IMR-90 (cell line): ENCODE data around the gene AUTS2. TPM values are rescaled to one million over a fixed set of nuclear protein-coding genes. Genes with fewer than 3 reads are reported as not detected.

Source experiments
- ATAC-seq: fragments of 200-7000 bp; cut with Tn5 transposase; 2 replicates; pipeline ENCODE4 v1.9.1; 2020; ENCODE audit warnings: low read depth, mild to moderate bottlenecking, moderate library complexity
- BruUV-seq: library from RNA; stranded (reverse); fragments of 400-500 nt; replicated peaks from 2 replicates; lab custom pipeline; 2021; lab: Mats Ljungman, UMichigan
- CTCF ChIA-PET: fragments of 300-600 bp; formaldehyde crosslinking; extraction: SDS; loops from one replicate; lab custom pipeline; 2021; ENCODE audit warnings: antibody characterized with exemption; lab: Yijun Ruan, JAX
- POLR2A ChIA-PET: fragments of 300-600 bp; sonication (Branson Sonifier 250); formaldehyde crosslinking; loops from one replicate; lab custom pipeline; 2022; ENCODE audit warnings: antibody characterized with exemption; ENCODE audit not compliant: unreplicated experiment; lab: Charles Lee
- DNase-seq: peaks from one replicate; pipeline ENCODE4 v3.0.0; 2013
- H2AFZ ChIP-seq: replicated peaks from 2 replicates; pipeline ENCODE3; 2013; ENCODE audit warnings: low read length, mild to moderate bottlenecking; ENCODE audit not compliant: poor library complexity
- H2AK5ac ChIP-seq: 2 replicates; pipeline ENCODE4 v1.6.1; 2013; ENCODE audit warnings: low read depth, low read length, inconsistent platforms
- H2AK9ac ChIP-seq: replicated peaks from 2 replicates; pipeline ENCODE3; 2013; ENCODE audit warnings: mild to moderate bottlenecking, low read depth, low read length, moderate library complexity; ENCODE audit not compliant: poor library complexity
- H2BK120ac ChIP-seq: 2 replicates; pipeline ENCODE4 v1.6.1; 2013; ENCODE audit warnings: low read depth, low read length, inconsistent platforms
- H2BK15ac ChIP-seq: 3 replicates; pipeline ENCODE4 v1.6.1; 2013; ENCODE audit warnings: low read depth, low read length, inconsistent platforms
- H2BK20ac ChIP-seq: 2 replicates; pipeline ENCODE4 v1.6.1; 2013; ENCODE audit warnings: low read depth, mild to moderate bottlenecking, inconsistent platforms, low read length, moderate library complexity
- H2BK5ac ChIP-seq: 2 replicates; pipeline ENCODE4 v1.6.1; 2013; ENCODE audit warnings: mild to moderate bottlenecking, low read depth, low read length, inconsistent platforms; ENCODE audit not compliant: poor library complexity, severe bottlenecking
- H3K14ac ChIP-seq: replicated peaks from 2 replicates; pipeline ENCODE4 v1.6.1; 2013; ENCODE audit warnings: low read depth, low read length, inconsistent platforms
- H3K18ac ChIP-seq: 2 replicates; pipeline ENCODE4 v1.6.1; 2013; ENCODE audit warnings: low read depth, low read length, control low read depth
- H3K23ac ChIP-seq: 2 replicates; pipeline ENCODE4 v1.6.1; 2013; ENCODE audit warnings: low read depth, low read length, inconsistent platforms
- H3K27ac ChIP-seq: 2 replicates; pipeline ENCODE4 v1.5.1; 2013; ENCODE audit warnings: mild to moderate bottlenecking, control low read depth, low read length; ENCODE audit not compliant: insufficient read depth
- H3K27me3 ChIP-seq: 2 replicates; pipeline ENCODE4 v1.6.1; 2013; ENCODE audit warnings: low read length; ENCODE audit not compliant: control insufficient read depth, insufficient read depth
- H3K36me3 ChIP-seq: 2 replicates; pipeline ENCODE4 v1.6.1; 2013; ENCODE audit warnings: low read length, mixed read lengths; ENCODE audit not compliant: control insufficient read depth, insufficient read depth
- H3K4ac ChIP-seq: 2 replicates; pipeline ENCODE4 v1.6.1; 2013; ENCODE audit warnings: low read depth, low read length, inconsistent platforms
- H3K4me1 ChIP-seq: 2 replicates; pipeline ENCODE4 v1.6.1; 2013; ENCODE audit warnings: low read length, mixed read lengths; ENCODE audit not compliant: control insufficient read depth, insufficient read depth
- H3K4me2 ChIP-seq: 2 replicates; pipeline ENCODE4 v1.6.1; 2013; ENCODE audit warnings: low read depth, mild to moderate bottlenecking, control low read depth, low read length, moderate library complexity
- H3K4me3 ChIP-seq: 2 replicates; pipeline ENCODE4 v1.5.1; 2013; ENCODE audit warnings: low read depth, mild to moderate bottlenecking, control low read depth, low read length, moderate library complexity; ENCODE audit not compliant: insufficient read depth
- H3K56ac ChIP-seq: 2 replicates; pipeline ENCODE4 v1.6.1; 2013; ENCODE audit warnings: low read length, inconsistent platforms; ENCODE audit not compliant: insufficient read depth; ENCODE audit errors: extremely low read depth
- H3K79me1 ChIP-seq, 2 experiments: 2 replicates each; pipeline ENCODE4 v1.6.1; 2013; ENCODE audit warnings: low read length in 2 of 2, inconsistent platforms in 1 of 2, low read depth in 1 of 2
- H3K9ac ChIP-seq: 2 replicates; pipeline ENCODE4 v1.6.1; 2013; ENCODE audit warnings: low read depth, low read length, control low read depth
- H3K9me1 ChIP-seq: 2 replicates; pipeline ENCODE4 v1.6.1; 2013; ENCODE audit warnings: low read length, inconsistent platforms; ENCODE audit not compliant: insufficient read depth
- H3K9me3 ChIP-seq: 2 replicates; pipeline ENCODE4 v1.6.1; 2013; ENCODE audit warnings: low read length; ENCODE audit not compliant: control insufficient read depth, insufficient read depth
- H4K20me1 ChIP-seq: 2 replicates; pipeline ENCODE4 v1.6.1; 2013; ENCODE audit warnings: low read length, inconsistent platforms; ENCODE audit not compliant: insufficient read depth
- H4K5ac ChIP-seq: 2 replicates; pipeline ENCODE4 v1.6.1; 2013; ENCODE audit warnings: mild to moderate bottlenecking, low read depth, low read length, control low read depth
- H4K8ac ChIP-seq, 2 experiments: 2 replicates each; pipeline ENCODE4 v1.6.1; 2013; ENCODE audit warnings: low read depth in 2 of 2, low read length in 2 of 2, control low read depth in 1 of 2, inconsistent platforms in 1 of 2
- H4K91ac ChIP-seq: 2 replicates; pipeline ENCODE4 v1.6.1; 2013; ENCODE audit warnings: low read depth, low read length, inconsistent platforms; ENCODE audit not compliant: insufficient read depth
- BHLHE40 ChIP-seq: fragments of 150-350 bp; IDR thresholded peaks from 2 replicates; pipeline ENCODE4 v1.6.1; 2016; ENCODE audit warnings: mild to moderate bottlenecking, low read depth, low read length
- CEBPB ChIP-seq: IDR thresholded peaks from 2 replicates; pipeline ENCODE4 v1.6.1; 2012; ENCODE audit warnings: low read depth, low read length, improper control_type of control experiment
- ELK1 ChIP-seq: fragments of 150-350 bp; IDR thresholded peaks from 2 replicates; pipeline ENCODE4 v1.6.1; 2016; ENCODE audit warnings: low read depth, mild to moderate bottlenecking, low read length, moderate library complexity, borderline replicate concordance
- MAFK ChIP-seq: IDR thresholded peaks from 2 replicates; pipeline ENCODE4 v1.6.1; 2012; ENCODE audit warnings: low read depth, low read length, improper control_type of control experiment
- MAZ ChIP-seq: IDR thresholded peaks from 2 replicates; pipeline ENCODE4 v1.6.1; 2012; ENCODE audit warnings: low read depth, mild to moderate bottlenecking, low read length, improper control_type of control experiment, moderate library complexity, borderline replicate concordance
- MXI1 ChIP-seq: IDR thresholded peaks from 2 replicates; pipeline ENCODE4 v1.6.1; 2012; ENCODE audit warnings: low read depth, mild to moderate bottlenecking, low read length, moderate library complexity, borderline replicate concordance
- POLR2A ChIP-seq: IDR thresholded peaks from 2 replicates; pipeline ENCODE4 v1.6.1; 2012; ENCODE audit warnings: mild to moderate bottlenecking, low read depth, low read length
- RAD21 ChIP-seq: IDR thresholded peaks from 2 replicates; pipeline ENCODE4 v1.6.1; 2012; ENCODE audit warnings: low read length, improper control_type of control experiment
- RFX5 ChIP-seq: IDR thresholded peaks from 2 replicates; pipeline ENCODE4 v1.8.0; 2012; ENCODE audit warnings: low read depth, mild to moderate bottlenecking, low read length, moderate library complexity
- SMC3 ChIP-seq: fragments of 150-350 bp; IDR thresholded peaks from 2 replicates; pipeline ENCODE4 v1.6.1; 2016; ENCODE audit warnings: low read depth, mild to moderate bottlenecking, antibody characterized with exemption, low read length, moderate library complexity
- USF2 ChIP-seq: fragments of 150-350 bp; IDR thresholded peaks from 2 replicates; pipeline ENCODE4 v1.6.1; 2017; ENCODE audit warnings: mild to moderate bottlenecking, antibody characterized with exemption, low read length, low read depth
- WGBS, 2 experiments: methylation state at CpG; one replicate each; pipeline versions ENCODE4 v1.1.5 to v1.1.7; 2013; ENCODE audit warnings: missing lambda C conversion rate in 2 of 2; ENCODE audit not compliant: insufficient read length in 1 of 2; ENCODE audit errors: extremely low coverage in 2 of 2; 5-methylcytosine and 5-hydroxymethylcytosine counted together
- dilution Hi-C: fragments of 300-500 bp; cut with HindIII; formaldehyde crosslinking; loops from one replicate; pipeline ENCODE4 v1.14.3; 2018; ENCODE audit warnings: low sequenced_read_pairs; ENCODE audit not compliant: unreplicated experiment
- in situ Hi-C: fragments of 300-500 bp; cut with MboI; formaldehyde crosslinking; loops from 3 replicates; pipeline ENCODE4 v1.14.3; 2019; ENCODE audit warnings: low sequenced_read_pairs, inconsistent platforms, mixed read lengths
- intact Hi-C: fragments of 100-400 bp; cut with micrococcal nuclease; formaldehyde crosslinking; loops from 2 replicates; pipeline ENCODE4 v1.10.0; 2022
- polyA plus RNA-seq, 3 experiments: library from polyadenylated mRNA; depleted of rRNA; stranded (reverse); fragments of >200 nt; gene quantifications; 2 replicates each; pipeline ENCODE4 v1.2.3, GENCODE V29; 2012; ENCODE audit warnings: low replicate concordance in 1 of 3
- total RNA-seq: library from RNA; depleted of rRNA; stranded (reverse); fragments of >200 nt; gene quantifications from 2 replicates; pipeline ENCODE4 v1.2.3, GENCODE V29; 2012

Gene AUTS2
- total and polyA plus RNA-seq, 2 of the 4 experiments (the other 2 are of a cell fraction): 0.90 to 3.0 TPM

GRCh38 chr7:70487886-70488285 is 889.6 kb downstream of the AUTS2 start:
- ChIA-PET POLR2A (interaction anchor here (0.6 kb wide), 1 partner anchor 16 kb away, joined by 3 read pairs; no protein-coding TSS in a partner anchor), CTCF (no interaction called here)
- Histone ChIP-seq H2BK15ac (no peak overlapping the region), H3K18ac (no peak overlapping the region), H4K8ac (no peak overlapping the region), H3K4ac (no peak overlapping the region), H3K4me2 (no peak overlapping the region), H3K9ac (no peak overlapping the region), H2BK120ac (no peak overlapping the region), H3K27me3 (no peaks in the 10 kb centered on the region), H4K5ac (no peak overlapping the region), H4K20me1 (no peaks in the 10 kb centered on the region), H2BK5ac (no peak overlapping the region), H2BK20ac (no peak overlapping the region), H3K9me1 (no peaks in the 10 kb centered on the region), H3K79me1 (no peaks in the 10 kb centered on the region), H3K4me1 (no peaks in the 10 kb centered on the region), H3K23ac (no peak overlapping the region), H3K4me3 (no peak overlapping the region), H2AK5ac (no peak overlapping the region), H3K9me3 (no peaks in the 10 kb centered on the region), H3K27ac (no peak overlapping the region), H3K56ac (no peak overlapping the region), H3K36me3 (no peaks in the 10 kb centered on the region), H3K14ac (no peak overlapping the region), H4K91ac (no peak overlapping the region), H2AFZ (no peak overlapping the region), H2AK9ac (no peak overlapping the region)
- dilution Hi-C loops (no loop called here), intact Hi-C loops (no loop called here), in situ Hi-C loops (no loop called here)
- BruUV-seq: no TSS peak
- WGBS, 2 experiments: 100% methylated on average over 1 of the region's 13 CpGs; no CpG with 5 or more reads in 1 of the 2 experiments
- TF ChIP-seq USF2 (no peak), MAZ (no peak), ELK1 (no peak), SMC3 (no peak), BHLHE40 (no peak), RAD21 (no peak), CEBPB (no peak), MAFK (no peak), POLR2A (no peak), RFX5 (no peak), MXI1 (no peak)
- DNase-seq (no peak), ATAC-seq (no peak)
